Fibroblast of villous mesenchyme (primary cell): ENCODE data around the gene NLRP12. TPM values are rescaled to one million over a fixed set of nuclear protein-coding genes. Genes with fewer than 3 reads are reported as not detected.
"Not testable (repeated sequence)": the region's sequence is repeated elsewhere in the genome, so short reads cannot be mapped to it uniquely, and the experiment has no call there.

Source experiments
- DNase-seq: peaks from one replicate; pipeline ENCODE4 v3.0.0-alpha.2; 2010; ENCODE audit warnings: low read depth
- H3K4me3 ChIP-seq: 2 replicates; pipeline ENCODE4 v1.5.1; 2011; ENCODE audit warnings: low read depth, mild to moderate bottlenecking, low read length
- total RNA-seq: library from RNA; depleted of rRNA; stranded (reverse); fragments of >200 nt; gene quantifications from 2 replicates; pipeline ENCODE4 v1.2.3, GENCODE V29; 2012
- TF ChIP-seq, protein P1 (sequence below): IDR thresholded peaks from 2 replicates; pipeline ENCODE4 v1.5.1; 2012; ENCODE audit warnings: low read depth, mild to moderate bottlenecking, low read length; ENCODE audit not compliant: insufficient read depth

Gene NLRP12
- total RNA-seq, 1 donor: not detected

GRCh38 chr19:53853707-53854106, 29.6 kb upstream of the NLRP12 start:
- DNase-seq: no peak
- TF ChIP-seq, protein P1, sequence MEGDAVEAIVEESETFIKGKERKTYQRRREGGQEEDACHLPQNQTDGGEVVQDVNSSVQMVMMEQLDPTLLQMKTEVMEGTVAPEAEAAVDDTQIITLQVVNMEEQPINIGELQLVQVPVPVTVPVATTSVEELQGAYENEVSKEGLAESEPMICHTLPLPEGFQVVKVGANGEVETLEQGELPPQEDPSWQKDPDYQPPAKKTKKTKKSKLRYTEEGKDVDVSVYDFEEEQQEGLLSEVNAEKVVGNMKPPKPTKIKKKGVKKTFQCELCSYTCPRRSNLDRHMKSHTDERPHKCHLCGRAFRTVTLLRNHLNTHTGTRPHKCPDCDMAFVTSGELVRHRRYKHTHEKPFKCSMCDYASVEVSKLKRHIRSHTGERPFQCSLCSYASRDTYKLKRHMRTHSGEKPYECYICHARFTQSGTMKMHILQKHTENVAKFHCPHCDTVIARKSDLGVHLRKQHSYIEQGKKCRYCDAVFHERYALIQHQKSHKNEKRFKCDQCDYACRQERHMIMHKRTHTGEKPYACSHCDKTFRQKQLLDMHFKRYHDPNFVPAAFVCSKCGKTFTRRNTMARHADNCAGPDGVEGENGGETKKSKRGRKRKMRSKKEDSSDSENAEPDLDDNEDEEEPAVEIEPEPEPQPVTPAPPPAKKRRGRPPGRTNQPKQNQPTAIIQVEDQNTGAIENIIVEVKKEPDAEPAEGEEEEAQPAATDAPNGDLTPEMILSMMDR: no peak
- H3K4me3 ChIP-seq: no peak overlapping the region

- TF ChIP-seq, protein P1: no peak
- H3K4me3 ChIP-seq: no peak overlapping the region
- DNase-seq: peak; percentile 71
These were observed 25.1 kb upstream of the NLRP12 start for GRCh38 chr19:53849237-53849676.

GRCh38 chr19:53847555-53847954, 23.4 kb upstream of the NLRP12 start:
- TF ChIP-seq, protein P1: no peak
- DNase-seq: no peak
- H3K4me3 ChIP-seq: no peak overlapping the region

DNA sequence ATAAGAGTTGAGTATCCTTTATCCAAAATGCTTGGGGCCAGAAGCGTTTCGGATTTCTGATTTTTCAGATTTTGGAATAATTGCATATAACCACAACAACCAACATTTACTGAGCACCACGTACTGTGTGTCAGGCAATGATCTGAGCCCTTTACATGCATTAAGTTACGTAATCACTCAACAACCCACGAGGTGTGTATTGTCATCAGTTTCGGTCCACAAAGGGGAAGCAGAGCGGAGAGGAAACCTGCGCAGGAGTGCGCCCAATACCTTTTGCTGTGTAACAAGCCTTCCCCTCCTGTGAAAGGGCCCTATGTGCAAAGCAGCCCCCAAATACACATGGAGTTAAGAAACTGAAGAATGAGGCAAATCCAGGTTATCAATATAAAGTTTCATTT, 20.7 kb upstream of the NLRP12 start:
- TF ChIP-seq, protein P1: no peak
- DNase-seq: no peak
- H3K4me3 ChIP-seq: no peak overlapping the region

- H3K4me3 ChIP-seq: not testable (repeated sequence)
- peak; percentile 87 for DNase-seq
These were observed 16.8 kb upstream of the NLRP12 start for GRCh38 chr19:53840914-53841313.

GRCh38 chr19:53840241-53840640, 16.1 kb upstream of the NLRP12 start:
- not testable (repeated sequence) for H3K4me3 ChIP-seq, DNase-seq

- DNase-seq, H3K4me3 ChIP-seq: not testable (repeated sequence)
These were observed 14.3 kb upstream of the NLRP12 start for GRCh38 chr19:53838446-53838845.

GRCh38 chr19:53832861-53833260, 8.7 kb upstream of the NLRP12 start:
- DNase-seq, H3K4me3 ChIP-seq: not testable (repeated sequence)

- no peak for DNase-seq
- H3K4me3 ChIP-seq: no peak overlapping the region
- TF ChIP-seq, protein P1: no peak
These were observed 4.4 kb upstream of the NLRP12 start for GRCh38 chr19:53828531-53828930.
